ENCODE data around the gene TAGLN.

The TAGLN gene

DNA sequence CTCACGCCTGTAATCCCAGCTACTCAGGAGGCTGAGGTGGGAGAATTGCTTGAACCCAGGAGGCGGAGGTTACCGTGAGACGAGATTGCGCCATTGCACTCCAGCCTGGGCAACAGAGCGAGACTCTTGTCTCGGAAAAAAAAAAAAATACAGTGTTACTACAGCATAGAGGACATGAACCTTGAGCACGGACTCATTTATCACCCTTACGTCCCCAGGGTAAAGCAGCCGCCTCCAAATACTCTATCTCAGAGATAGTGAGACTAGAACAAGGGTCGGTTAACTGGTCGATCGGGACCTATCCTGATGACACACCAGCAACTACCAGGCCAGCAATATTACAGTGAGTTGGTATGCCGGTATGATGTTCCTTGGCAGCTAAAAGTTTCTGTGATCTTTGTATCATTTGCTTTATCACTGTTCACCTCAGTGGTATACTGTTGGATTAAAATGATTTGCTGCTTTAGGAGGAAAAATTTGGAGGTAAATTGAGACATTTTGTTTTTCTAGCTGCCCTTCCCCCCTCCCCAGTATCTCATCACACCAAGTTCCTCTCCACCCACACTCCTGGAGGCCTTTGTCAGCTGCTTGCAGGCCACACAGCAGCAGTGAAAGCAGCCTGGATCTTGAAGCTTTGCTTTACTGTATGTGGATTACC, 27.6 kb upstream of the TAGLN start:
- H3K9ac ChIP-seq (ENCODE audit: low read depth in 1 of 2, low read length in 2 of 2), result no peak overlapping the region
- no peak overlapping the region for H3K4me3 ChIP-seq (ENCODE audit: low read depth in 1 of 2, low read length in 2 of 2)
- H3K4me1 ChIP-seq (ENCODE audit: control insufficient read depth in 1 of 2, insufficient read depth in 2 of 2, low read length in 2 of 2), result peaks cover 19 to 21% of the 10 kb centered on the region in 2 donors
- H3K9me3 ChIP-seq (ENCODE audit: control insufficient read depth in 1 of 2, low read length in 2 of 2), result no peaks in the 10 kb centered on the region
- no peaks in the 10 kb centered on the region for H3K27me3 ChIP-seq (ENCODE audit: control insufficient read depth in 1 of 2, insufficient read depth in 2 of 2, low read length in 2 of 2)
- no peak overlapping the region for H3K27ac ChIP-seq (ENCODE audit: low read depth, low read length)
- peaks cover 14 to 36% of the 10 kb centered on the region in 2 donors for H3K36me3 ChIP-seq (ENCODE audit: control insufficient read depth in 1 of 2, insufficient read depth in 2 of 2, low read length in 2 of 2)

DNA sequence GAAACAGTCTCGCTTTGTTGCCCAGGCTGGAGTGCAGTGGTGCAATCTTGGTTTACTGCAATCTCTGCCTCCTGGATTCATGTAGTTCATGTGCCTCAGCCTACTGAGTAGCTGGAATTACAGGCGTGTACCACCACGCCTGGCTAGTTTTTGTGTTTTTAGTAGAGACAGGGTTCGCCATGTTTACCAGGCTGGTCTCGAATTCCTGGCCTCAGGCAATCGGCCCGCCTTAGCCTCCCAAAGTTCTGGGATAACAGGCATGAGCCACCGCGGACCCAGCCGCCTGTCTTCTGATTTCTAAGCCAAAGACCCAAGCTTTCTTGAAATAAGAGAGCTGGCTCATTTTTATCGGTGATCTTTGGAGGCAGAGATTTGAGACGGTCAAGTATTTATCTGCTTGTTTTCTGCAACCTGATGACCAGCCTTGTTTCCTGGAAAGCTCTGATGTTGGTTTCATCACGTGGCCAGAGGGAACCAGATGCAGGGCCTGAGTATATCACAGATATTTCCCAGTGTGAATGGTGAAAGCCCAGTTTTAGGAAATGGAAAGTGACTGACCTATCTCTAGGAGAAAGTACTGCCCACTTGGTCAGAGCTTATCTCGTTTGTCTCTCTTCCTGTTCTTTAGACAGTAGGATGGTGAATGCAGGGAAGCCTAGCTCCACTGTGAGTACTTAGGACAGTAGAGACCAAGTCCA, 26.3 kb upstream of the TAGLN start:
- no peak overlapping the region for H3K9ac ChIP-seq (ENCODE audit: low read depth in 1 of 2, low read length in 2 of 2)
- no peak overlapping the region for H3K27ac ChIP-seq (ENCODE audit: low read depth, low read length)

DNA sequence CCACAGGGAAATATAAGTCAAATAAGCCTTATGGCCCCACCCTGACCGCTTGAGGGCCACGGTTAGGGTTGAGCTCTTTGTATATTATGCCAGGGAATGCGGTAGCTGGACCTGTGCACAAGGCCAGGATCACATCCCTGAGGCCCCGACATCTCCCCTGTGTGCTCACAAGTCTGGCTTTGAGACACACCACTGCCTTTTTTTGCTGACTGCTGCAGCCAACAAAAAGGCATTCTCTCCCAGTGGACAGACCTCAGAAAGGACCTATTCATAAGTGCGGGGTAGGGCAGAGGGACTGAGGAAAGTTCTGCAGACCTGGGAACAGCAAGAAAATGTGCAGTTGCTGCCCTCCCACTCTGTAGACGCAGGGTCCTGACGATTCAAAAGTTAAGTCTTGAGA, 24.1 kb upstream of the TAGLN start:
- H3K36me3 ChIP-seq (ENCODE audit: control insufficient read depth in 1 of 2, insufficient read depth in 2 of 2, low read length in 2 of 2), result peaks cover 0 to 14% of the 10 kb centered on the region in 2 donors
- peaks cover 29 to 41% of the 10 kb centered on the region in 2 donors for H3K4me1 ChIP-seq (ENCODE audit: control insufficient read depth in 1 of 2, insufficient read depth in 2 of 2, low read length in 2 of 2)
- no peaks in the 10 kb centered on the region for H3K27me3 ChIP-seq (ENCODE audit: control insufficient read depth in 1 of 2, insufficient read depth in 2 of 2, low read length in 2 of 2)
- H3K9ac ChIP-seq (ENCODE audit: low read depth in 1 of 2, low read length in 2 of 2), result no peak overlapping the region
- no peak overlapping the region for H3K27ac ChIP-seq (ENCODE audit: low read depth, low read length)
- no peak overlapping the region for H3K4me3 ChIP-seq (ENCODE audit: low read depth in 1 of 2, low read length in 2 of 2)
- H3K9me3 ChIP-seq (ENCODE audit: control insufficient read depth in 1 of 2, low read length in 2 of 2), result no peaks in the 10 kb centered on the region

More for the DNA sequence above, 26.3 kb upstream of the TAGLN start:
- Histone ChIP-seq H3K27me3 (ENCODE audit: control insufficient read depth in 1 of 2, insufficient read depth in 2 of 2, low read length in 2 of 2) (no peaks in the 10 kb centered on the region), H3K9me3 (ENCODE audit: control insufficient read depth in 1 of 2, low read length in 2 of 2) (no peaks in the 10 kb centered on the region), H3K4me1 (ENCODE audit: control insufficient read depth in 1 of 2, insufficient read depth in 2 of 2, low read length in 2 of 2) (peaks cover 19 to 26% of the 10 kb centered on the region in 2 donors), H3K4me3 (ENCODE audit: low read depth in 1 of 2, low read length in 2 of 2) (no peak overlapping the region), H3K36me3 (ENCODE audit: control insufficient read depth in 1 of 2, insufficient read depth in 2 of 2, low read length in 2 of 2) (peaks cover 7 to 24% of the 10 kb centered on the region in 2 donors)

DNA sequence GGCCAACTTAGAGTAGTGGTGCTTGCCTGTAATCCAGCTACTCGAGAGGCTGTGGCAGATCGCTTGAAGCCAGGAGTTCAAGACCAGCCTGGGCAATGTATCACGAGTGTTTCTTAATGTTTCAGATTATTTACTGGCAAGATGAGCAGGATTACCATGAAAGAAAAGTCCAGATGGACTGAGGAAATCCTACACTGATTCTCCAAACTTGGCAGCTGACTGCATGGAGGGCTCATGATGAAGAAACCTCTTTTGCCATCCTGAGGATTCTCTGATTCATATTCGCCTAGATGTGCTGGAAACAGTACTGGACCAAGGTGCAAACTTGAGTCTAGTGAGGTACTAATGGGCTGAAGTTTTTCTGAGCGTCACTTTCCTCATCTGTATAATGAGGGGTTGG, 23.4 kb upstream of the TAGLN start:
- H3K27me3 ChIP-seq (ENCODE audit: control insufficient read depth in 1 of 2, insufficient read depth in 2 of 2, low read length in 2 of 2), result no peaks in the 10 kb centered on the region
- no peak overlapping the region for H3K9ac ChIP-seq (ENCODE audit: low read depth in 1 of 2, low read length in 2 of 2)
- H3K4me1 ChIP-seq (ENCODE audit: control insufficient read depth in 1 of 2, insufficient read depth in 2 of 2, low read length in 2 of 2), result peaks cover 36 to 46% of the 10 kb centered on the region in 2 donors
- no peak overlapping the region for H3K27ac ChIP-seq (ENCODE audit: low read depth, low read length)
- H3K4me3 ChIP-seq (ENCODE audit: low read depth in 1 of 2, low read length in 2 of 2), result no peak overlapping the region
- peaks cover 0 to 8% of the 10 kb centered on the region in 2 donors for H3K36me3 ChIP-seq (ENCODE audit: control insufficient read depth in 1 of 2, insufficient read depth in 2 of 2, low read length in 2 of 2)
- H3K9me3 ChIP-seq (ENCODE audit: control insufficient read depth in 1 of 2, low read length in 2 of 2), result no peaks in the 10 kb centered on the region

DNA sequence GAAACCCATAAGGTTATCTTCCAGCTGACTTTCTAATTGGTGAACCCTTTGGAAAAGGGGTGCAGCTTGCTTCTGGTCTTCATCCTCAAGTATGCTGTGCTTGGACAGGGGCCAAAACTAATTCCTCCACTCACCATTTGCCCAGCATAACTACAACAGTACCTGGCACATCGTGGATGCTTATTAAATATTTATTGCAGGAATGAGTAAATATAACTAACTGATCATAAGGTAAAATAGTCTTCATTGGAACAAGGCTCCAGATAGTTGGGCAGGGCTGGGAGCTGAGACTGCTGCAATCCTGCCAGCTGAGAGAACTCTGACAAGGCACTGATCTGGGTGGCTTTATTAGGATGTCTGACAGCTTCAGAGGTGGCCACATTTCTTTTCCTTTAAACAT, 23.0 kb upstream of the TAGLN start:
- no peaks in the 10 kb centered on the region for H3K9me3 ChIP-seq (ENCODE audit: control insufficient read depth in 1 of 2, low read length in 2 of 2)
- H3K9ac ChIP-seq (ENCODE audit: low read depth in 1 of 2, low read length in 2 of 2), result no peak overlapping the region
- H3K4me3 ChIP-seq (ENCODE audit: low read depth in 1 of 2, low read length in 2 of 2), result no peak overlapping the region
- H3K4me1 ChIP-seq (ENCODE audit: control insufficient read depth in 1 of 2, insufficient read depth in 2 of 2, low read length in 2 of 2), result peaks cover 36 to 46% of the 10 kb centered on the region in 2 donors
- no peaks in the 10 kb centered on the region for H3K27me3 ChIP-seq (ENCODE audit: control insufficient read depth in 1 of 2, insufficient read depth in 2 of 2, low read length in 2 of 2)
- no peak overlapping the region for H3K27ac ChIP-seq (ENCODE audit: low read depth, low read length)
- H3K36me3 ChIP-seq (ENCODE audit: control insufficient read depth in 1 of 2, insufficient read depth in 2 of 2, low read length in 2 of 2), result peaks cover 0 to 4% of the 10 kb centered on the region in 2 donors

DNA sequence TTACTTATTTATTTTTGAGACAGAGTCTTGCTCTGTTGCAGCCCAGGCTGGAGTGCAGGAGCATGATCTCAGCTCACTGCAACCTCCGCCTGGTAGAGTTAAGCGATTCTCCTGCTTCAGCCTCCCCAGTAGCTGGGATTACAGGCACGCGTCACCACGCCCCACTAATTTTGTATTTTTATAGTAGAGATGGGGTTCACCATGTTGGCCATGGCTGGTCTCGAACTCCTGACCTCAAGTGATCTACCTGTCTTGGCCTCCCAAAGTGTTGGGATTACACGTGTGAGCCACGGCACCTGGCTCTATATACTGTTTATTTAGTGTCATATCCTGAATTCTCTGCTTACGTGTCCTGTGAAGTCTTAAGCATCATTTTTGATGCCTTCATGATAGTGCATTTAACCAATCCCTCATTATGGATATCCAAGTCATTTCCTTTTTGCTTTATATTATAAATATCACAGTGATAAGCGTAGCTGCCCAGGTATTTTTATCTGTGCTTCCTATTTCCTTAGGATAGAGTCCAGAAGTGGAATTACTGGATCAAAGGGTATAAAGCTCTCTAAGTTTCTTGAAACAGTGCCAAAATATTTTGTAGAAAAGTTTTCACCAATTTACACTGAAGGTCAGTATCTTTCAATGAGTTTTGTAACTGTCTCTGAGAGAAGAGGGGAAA, 21.5 kb upstream of the TAGLN start:
- peak overlapping the region; percentile 79 to 94 for H3K4me3 ChIP-seq (ENCODE audit: low read depth in 1 of 2, low read length in 2 of 2)
- no peaks in the 10 kb centered on the region for H3K27me3 ChIP-seq (ENCODE audit: control insufficient read depth in 1 of 2, insufficient read depth in 2 of 2, low read length in 2 of 2)
- peak overlapping the region; percentile 79 for H3K27ac ChIP-seq (ENCODE audit: low read depth, low read length)
- H3K4me1 ChIP-seq (ENCODE audit: control insufficient read depth in 1 of 2, insufficient read depth in 2 of 2, low read length in 2 of 2), result peaks cover 31 to 39% of the 10 kb centered on the region in 2 donors
- H3K36me3 ChIP-seq (ENCODE audit: control insufficient read depth in 1 of 2, insufficient read depth in 2 of 2, low read length in 2 of 2), result peaks cover 8 to 11% of the 10 kb centered on the region in 2 donors
- no peaks in the 10 kb centered on the region for H3K9me3 ChIP-seq (ENCODE audit: control insufficient read depth in 1 of 2, low read length in 2 of 2)
- H3K9ac ChIP-seq (ENCODE audit: low read depth in 1 of 2, low read length in 2 of 2), result peak overlapping the region; percentile 64 to 84

DNA sequence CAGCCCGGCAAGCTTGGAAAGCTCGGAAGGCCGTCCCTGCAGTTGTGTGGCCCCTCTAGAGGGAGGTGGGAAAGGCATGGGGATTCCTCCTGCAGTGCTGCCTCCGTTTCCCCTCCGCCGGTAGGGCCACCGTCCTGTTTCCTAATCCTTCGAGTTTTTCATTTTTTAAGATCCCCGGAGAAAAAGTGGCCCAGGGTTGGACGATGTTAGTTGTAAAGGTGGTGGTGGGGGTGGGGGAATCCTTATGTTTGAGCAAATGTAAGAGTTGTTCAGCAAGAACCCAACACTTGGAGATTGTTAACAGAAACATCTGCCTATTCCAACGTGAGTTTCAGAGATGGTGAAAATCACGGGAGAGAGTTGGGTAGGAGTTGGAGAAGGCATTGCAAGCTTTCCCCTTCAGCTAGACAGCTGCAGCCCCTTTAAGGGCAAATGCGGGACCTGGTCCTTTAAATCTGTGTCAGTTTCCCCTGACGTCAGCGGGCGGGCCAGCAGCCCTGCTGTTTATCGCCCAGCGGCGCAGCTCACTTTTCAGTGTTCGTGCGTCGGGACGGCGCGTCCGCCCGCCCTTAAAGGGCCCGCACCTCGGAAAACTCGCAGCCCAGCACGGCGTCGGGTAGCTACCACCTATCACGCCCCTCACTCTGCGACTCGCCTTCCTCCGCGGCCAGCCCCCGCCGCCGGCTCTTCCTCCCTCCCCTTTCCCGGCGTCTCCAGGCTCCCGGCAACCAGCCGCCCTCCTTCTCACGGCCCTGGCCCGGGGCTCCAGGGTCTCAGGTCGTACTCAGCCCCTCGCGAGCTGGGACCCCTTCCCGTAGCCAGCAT, 20.7 kb upstream of the TAGLN start, which contains the start of gene SIDT2:
Gene SIDT2 (plus strand): TSS at position 534 of the 825 bp plus-strand sequence. CDS start 521 bp downstream, outside the sequence.
- Histone ChIP-seq H3K36me3 (ENCODE audit: control insufficient read depth in 1 of 2, insufficient read depth in 2 of 2, low read length in 2 of 2) (peaks cover 9 to 14% of the 10 kb centered on the region in 2 donors), H3K4me1 (ENCODE audit: control insufficient read depth in 1 of 2, insufficient read depth in 2 of 2, low read length in 2 of 2) (peaks cover 24 to 32% of the 10 kb centered on the region in 2 donors), H3K4me3 (ENCODE audit: low read depth in 1 of 2, low read length in 2 of 2) (peak within 1 kb of the TSS; percentile 79 to 94), H3K27me3 (ENCODE audit: control insufficient read depth in 1 of 2, insufficient read depth in 2 of 2, low read length in 2 of 2) (no peaks in the 10 kb centered on the region), H3K9ac (ENCODE audit: low read depth in 1 of 2, low read length in 2 of 2) (peak within 1 kb of the TSS; percentile 84 to 96), H3K9me3 (ENCODE audit: control insufficient read depth in 1 of 2, low read length in 2 of 2) (no peaks in the 10 kb centered on the region), H3K27ac (ENCODE audit: low read depth, low read length) (peak within 1 kb of the TSS; percentile 79)

DNA sequence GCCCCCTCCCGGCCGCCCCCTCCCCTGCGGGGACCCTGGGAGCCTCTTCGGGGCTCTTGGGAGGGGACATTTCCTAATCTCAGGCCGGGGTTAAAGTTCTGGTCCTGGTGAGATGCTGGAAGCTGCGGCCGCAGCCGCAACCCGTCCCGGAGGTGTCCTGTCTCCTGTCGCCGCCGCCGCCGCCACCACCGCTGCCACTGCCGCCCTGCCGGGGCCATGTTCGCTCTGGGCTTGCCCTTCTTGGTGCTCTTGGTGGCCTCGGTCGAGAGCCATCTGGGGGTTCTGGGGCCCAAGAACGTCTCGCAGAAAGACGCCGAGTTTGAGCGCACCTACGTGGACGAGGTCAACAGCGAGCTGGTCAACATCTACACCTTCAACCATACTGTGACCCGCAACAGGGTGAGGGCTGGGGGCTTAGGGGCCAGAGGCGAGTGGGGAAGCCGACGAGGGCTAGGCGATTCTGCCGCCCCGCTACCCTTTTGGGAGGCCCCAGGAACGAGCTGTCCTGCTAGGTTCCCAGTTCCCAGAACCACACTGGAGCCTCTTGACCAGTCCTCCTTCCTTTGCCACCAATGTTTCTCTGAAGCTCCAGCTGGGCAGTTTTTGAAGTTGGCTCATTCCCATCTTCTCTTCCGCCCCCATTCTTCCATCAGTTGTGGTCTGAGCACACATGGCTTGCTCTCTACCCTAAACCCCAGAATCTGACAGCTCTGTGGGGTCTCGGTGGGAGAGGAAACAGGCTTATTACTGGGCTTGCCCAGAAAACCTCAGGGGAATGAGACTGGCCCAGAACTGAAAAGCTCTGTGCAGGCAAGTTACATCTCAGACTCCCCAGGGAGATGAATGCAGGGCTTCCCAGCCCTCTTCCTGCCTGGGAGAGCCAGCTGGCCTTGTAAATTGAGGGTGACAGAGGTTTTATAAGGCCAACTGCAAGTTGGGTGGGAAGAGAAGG, 19.8 kb upstream of the TAGLN start:
- Histone ChIP-seq H3K27me3 (ENCODE audit: control insufficient read depth in 1 of 2, insufficient read depth in 2 of 2, low read length in 2 of 2) (no peaks in the 10 kb centered on the region), H3K4me3 (ENCODE audit: low read depth in 1 of 2, low read length in 2 of 2) (peak overlapping the region; percentile 73 to 94), H3K36me3 (ENCODE audit: control insufficient read depth in 1 of 2, insufficient read depth in 2 of 2, low read length in 2 of 2) (peaks cover 15 to 18% of the 10 kb centered on the region in 2 donors), H3K27ac (ENCODE audit: low read depth, low read length) (peak overlapping the region; percentile 79), H3K9ac (ENCODE audit: low read depth in 1 of 2, low read length in 2 of 2) (peak overlapping the region; percentile 84 to 96), H3K9me3 (ENCODE audit: control insufficient read depth in 1 of 2, low read length in 2 of 2) (no peaks in the 10 kb centered on the region), H3K4me1 (ENCODE audit: control insufficient read depth in 1 of 2, insufficient read depth in 2 of 2, low read length in 2 of 2) (peaks cover 22 to 32% of the 10 kb centered on the region in 2 donors)

DNA sequence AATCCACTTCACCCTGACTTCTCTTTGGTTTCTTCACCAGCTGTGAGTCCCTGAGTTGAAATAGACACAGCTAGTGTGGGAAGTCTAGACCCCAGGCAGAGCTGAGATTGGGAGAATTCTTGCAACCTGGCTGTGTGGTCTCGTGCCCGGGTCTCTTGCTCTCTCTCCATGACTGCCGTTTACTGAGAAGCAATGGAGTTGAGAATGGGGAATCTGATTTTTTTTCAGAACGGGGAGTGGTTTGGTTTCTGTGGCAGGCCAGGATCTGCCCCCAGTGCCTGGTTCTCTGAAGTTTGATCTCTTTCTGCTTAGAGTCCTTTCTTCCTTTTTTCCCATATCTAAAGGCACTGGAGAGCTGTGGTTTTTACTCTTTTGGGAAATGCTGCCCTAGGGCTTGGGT, 19.1 kb upstream of the TAGLN start:
- no peaks in the 10 kb centered on the region for H3K27me3 ChIP-seq (ENCODE audit: control insufficient read depth in 1 of 2, insufficient read depth in 2 of 2, low read length in 2 of 2)
- peak overlapping the region; percentile 70 for H3K27ac ChIP-seq (ENCODE audit: low read depth, low read length)
- no peaks in the 10 kb centered on the region for H3K9me3 ChIP-seq (ENCODE audit: control insufficient read depth in 1 of 2, low read length in 2 of 2)
- H3K9ac ChIP-seq (ENCODE audit: low read depth in 1 of 2, low read length in 2 of 2), result peak overlapping the region; percentile 84 to 96
- H3K4me1 ChIP-seq (ENCODE audit: control insufficient read depth in 1 of 2, insufficient read depth in 2 of 2, low read length in 2 of 2), result peaks cover 22 to 32% of the 10 kb centered on the region in 2 donors
- H3K4me3 ChIP-seq (ENCODE audit: low read depth in 1 of 2, low read length in 2 of 2), result peak overlapping the region; percentile 73 to 94
- peaks cover 15 to 18% of the 10 kb centered on the region in 2 donors for H3K36me3 ChIP-seq (ENCODE audit: control insufficient read depth in 1 of 2, insufficient read depth in 2 of 2, low read length in 2 of 2)
